Stimulated activated CD4-positive, alpha-beta T cell treated with anti-CD3 and anti-CD28 coated beads, TNF-alpha, amount 100 ng/mL, for 24 hours (primary cell): ENCODE measurements around the gene ALDH5A1.

Source experiments
- DNase-seq, 3 experiments: peaks; one replicate each; pipeline ENCODE4 v3.0.0-alpha.2; 2020; ENCODE audit warnings: low read depth in 3 of 3

The ALDH5A1 gene

DNA sequence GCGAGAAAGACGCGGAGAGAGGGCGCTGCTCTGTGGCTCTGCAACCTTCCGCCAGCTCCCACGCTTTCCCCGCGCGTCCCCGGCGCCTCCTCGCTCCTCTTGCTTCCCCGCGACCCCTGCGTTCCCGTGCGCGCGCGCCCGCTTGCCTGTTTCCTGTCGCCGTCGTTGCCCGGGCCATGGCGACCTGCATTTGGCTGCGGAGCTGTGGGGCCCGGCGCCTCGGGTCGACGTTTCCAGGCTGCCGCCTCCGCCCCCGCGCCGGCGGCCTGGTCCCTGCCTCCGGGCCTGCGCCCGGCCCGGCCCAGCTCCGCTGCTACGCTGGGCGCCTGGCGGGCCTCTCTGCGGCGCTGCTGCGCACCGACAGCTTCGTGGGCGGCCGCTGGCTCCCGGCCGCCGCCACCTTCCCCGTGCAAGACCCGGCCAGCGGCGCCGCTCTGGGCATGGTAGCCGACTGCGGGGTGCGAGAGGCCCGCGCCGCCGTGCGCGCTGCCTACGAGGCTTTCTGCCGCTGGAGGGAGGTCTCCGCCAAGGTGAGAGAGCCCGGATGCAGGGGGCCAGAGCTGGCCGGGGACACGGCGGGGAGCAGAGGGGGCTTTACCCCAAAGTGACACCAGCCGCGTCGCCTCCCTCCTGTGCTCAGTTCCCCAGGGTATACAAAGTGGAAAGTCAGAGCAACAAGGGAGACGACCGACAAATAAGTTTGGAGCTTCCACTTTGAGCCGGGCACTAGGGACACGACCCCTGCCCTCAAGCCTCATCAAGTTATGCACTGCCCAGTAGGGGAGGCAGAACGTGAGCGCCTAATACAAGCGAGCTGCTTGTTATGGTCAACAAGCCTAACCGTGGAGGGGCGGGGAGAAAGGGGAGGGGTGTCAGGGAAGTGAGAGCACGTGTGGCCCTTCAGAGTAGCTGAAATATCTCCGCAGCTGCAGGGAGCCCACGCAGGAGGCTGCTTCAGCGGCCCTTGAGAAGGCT is at the start of gene ALDH5A1:
ALDH5A1 (plus strand) TSS at position 149 of the 975 bp plus-strand sequence; CDS start at position 177, 28 bp downstream.
- peak; percentile 60 to 84 (median 61) for DNase-seq

DNA sequence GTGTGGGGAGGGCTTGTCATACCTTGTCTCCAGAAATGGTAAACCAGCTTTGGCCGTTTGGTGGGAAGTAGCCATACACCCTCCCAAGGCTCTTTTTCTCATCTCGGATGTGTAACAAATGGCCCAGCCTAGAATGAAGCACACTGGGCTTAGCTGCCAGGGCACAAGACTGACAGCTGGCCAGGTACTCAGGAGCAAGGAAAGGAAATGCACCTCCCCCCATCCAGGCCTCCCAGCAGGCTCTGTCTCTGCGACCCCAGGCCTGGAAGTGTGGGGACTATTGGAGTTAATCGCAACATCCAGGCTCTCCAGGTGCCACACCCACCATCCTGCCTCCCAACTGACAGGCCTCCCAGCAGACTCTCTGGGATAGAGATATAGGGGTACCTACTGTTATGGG is 49.1 kb upstream of the ALDH5A1 start:
- DNase-seq = no peak

DNA sequence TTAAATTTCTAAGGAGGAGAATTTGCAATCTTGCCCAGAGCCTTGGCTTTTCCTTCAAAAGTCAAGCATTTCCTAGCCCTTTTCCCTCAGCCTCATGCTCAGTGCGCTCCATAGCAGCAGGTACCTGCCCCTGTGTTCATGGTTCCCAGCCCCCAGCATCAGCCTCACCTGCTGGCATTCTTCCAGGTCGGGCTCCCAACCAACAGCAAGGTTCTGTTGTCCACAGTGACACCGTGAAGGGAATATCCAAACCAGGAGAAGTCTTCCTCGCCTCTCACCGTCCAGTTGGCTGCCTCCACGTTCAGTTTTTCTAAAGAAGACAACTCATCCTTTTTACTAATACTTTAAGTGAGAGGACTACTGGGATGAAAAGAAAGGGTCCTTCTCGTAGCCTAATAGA is 48.1 kb upstream of the ALDH5A1 start:
- no peak for DNase-seq

DNA sequence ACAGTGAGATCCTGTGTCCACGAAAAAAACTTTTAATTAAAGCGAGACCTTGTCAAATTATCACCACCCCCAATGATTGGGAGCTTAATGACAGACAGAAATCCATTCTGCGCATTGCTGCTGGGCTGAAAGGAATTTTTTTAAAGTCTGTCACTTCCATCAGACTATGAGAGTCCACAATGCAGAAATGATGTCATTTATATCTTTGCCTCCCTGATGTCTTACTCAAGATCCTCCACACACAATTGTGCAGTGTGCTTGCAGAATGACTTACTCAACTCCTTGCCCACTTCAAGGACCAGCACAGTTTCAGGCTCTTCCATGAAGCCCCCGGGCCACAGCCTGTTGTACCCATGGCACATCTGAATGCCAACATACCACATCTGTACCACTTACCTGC is 46.4 kb upstream of the ALDH5A1 start:
- DNase-seq = no peak

DNA sequence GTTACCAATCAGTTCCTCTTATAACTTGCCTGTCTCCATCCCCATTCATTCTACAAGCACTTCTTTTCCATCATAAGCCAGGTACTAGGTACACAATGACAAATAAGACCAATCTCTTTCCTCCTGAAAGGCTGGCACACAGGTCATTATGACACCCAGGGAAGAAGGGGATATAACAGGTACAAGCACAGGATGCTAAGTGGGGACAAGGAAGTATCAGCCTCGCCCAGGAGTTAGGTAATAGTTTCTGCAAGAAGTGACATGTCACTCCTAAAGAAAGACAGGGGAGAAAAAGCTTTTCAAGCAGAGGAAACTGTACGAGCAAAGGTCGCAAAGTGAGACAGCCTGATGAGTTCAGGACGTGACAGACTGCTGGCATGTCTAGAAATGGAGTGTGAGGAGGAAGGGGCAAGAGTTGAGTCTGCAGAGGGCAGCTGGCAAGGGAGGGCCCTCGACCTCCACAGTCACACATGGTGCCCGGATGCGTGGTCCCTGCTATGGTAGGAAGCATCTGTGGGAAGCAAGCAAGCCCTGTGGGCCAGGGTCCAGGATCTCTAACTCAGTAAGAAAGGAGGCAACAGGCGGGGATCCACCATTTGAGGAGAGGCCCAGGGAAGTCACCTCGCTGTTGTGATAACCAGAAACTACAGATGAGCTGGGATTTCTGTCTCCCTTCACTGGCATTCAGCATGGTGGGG is 45.8 kb upstream of the ALDH5A1 start:
- DNase-seq = no peak

DNA sequence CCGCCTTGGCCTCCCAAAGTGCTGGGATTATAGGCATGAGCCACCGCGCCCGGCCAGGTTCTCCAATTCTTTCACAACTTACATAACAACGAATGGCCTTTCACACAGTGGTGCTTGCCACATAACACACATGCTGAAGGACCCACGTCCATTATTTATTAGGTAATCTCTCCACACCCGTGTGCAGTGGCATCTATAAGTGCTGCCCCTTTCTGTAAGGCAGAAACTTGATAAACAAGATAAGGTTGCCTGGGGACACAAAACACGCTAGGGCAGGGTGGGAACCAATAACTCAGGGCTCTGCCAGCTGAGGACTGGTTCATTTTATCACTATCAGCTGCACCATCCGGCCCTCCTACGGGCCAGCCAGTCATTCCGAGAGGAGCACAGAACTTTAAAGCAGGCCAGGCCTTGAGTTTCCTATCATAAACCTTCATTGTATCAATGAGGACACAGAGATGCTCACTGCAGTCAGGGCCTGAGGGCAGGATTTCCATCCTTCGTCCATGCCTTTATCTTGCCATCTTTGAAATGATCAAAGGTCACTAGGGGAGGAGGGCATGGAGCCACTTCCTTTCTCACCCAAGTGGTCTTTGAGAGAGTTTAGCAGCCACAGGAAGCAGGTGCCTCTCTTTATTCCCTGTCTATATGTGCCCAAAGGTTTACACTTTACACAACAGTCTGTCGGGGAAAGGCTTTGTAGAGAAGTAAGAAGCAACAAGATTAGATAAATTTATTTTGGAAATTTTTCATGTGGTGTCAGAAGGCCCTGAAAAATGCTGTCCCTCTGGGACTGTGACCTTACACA is 43.0 kb upstream of the ALDH5A1 start:
- DNase-seq = no peak

DNA sequence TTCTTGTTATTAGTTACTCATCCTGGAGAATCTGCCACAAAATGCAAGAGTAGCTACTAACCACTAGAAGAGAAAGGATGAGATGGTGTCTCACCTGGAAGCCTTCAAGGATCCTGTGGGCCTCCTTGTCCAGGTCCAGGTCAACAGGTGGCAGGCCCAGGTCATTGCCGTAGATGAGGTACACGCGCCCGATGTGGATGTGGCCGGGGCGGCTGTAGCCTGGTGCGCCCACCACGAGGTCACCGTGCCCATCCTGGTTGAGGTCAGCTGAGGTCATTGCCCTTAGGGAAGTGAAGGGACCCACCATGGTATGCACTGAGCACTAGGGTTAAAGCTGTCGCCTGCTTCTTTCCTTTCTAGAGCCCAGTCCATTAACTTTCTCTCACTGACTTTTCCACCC is 40.8 kb upstream of the ALDH5A1 start:
- DNase-seq = no peak

DNA sequence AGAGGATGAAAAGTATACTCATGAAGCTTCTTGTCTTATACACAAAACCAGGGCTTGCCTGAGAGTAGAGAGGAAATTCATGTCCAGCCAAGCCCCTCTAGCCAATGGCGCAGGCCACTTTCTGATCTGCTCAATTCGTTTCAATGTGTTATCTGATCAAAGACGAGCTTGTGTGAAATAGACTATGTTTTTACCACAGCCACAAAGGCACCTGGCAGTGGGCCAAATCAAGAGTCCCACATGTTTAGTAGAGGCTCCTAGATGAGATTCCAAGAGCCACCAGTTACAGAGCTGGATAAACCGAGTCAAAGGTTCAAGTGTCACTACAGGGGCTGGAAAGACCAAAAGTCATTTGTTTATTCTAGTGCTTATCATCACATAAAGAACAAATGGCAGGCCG is 40.3 kb upstream of the ALDH5A1 start:
- no peak for DNase-seq

DNA sequence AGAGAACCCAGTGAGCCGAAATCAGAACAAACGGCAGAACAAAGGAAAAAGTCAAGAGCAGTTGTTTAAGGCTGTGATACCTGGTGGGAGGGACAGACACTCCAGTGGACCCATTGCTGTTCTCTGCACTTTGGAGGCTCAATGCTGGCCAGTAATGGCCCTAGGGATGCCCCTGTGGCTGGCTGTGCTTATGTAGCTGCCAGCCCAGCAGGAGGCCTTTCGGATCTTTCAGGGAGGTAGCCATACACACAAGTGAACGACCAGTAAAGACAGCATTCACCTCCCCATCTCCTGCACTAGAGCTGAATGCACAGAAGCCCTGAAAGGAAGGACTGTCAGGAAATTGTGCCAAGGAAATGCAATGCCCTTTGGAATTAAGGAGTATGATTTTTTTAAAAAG is 39.7 kb upstream of the ALDH5A1 start:
- no peak for DNase-seq

DNA sequence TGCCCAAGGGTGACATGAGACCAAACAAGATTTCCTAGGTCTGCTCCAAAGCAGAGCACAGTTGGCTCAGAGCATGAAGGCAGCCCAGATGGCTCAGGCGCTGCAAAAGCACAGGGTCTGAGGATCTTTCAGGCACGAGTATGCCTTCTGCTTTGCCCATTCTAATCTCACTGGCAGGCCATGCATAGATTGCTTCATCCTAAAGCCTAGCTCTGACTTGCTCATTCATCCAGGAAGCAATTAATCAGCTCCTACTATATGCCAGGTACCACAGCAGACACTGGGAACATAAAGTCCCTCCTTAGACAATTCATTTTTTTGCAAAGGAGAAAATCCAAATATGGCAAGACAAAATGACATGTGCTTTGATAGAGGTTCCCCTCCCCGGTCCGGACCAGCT is 36.6 kb upstream of the ALDH5A1 start:
- DNase-seq = no peak

DNA sequence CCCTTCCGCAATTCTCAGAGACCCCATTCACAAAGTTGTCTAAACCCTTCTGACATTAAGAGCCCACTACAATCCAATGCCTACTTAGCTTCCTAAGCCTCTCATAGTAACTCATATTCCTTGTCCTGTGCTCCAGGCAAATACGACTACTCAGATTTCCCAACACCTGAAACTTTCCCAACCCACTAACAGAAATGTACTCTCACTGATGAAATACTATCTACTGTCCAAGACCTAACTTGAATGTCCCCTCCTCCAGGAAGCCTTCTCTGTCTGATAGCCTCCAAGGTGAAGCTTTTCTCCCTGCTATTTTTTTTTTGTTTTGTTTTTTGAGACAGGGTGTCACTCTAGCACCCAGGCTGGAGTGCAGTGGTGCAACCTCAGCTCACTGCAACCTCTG is 35.8 kb upstream of the ALDH5A1 start:
- DNase-seq = no peak

DNA sequence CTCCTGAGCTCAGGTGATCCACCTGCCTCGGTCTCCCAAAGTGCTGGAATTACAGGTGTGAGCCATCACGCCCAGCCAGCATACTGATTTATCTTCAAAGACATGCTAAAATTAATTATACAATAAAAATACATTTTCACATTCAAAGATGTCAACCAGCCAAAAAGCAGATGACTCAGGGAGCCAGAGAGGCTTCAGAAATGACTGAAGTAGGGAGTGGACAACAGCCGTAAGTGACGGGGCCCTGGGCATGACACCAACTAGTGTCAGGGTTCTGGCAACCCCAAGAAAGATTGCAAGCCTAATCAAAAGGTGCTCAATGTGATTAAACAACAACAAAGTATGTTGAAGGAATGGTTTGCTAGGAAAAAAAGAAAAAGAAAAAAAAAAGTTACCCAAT is 33.8 kb upstream of the ALDH5A1 start:
- DNase-seq = no peak

DNA sequence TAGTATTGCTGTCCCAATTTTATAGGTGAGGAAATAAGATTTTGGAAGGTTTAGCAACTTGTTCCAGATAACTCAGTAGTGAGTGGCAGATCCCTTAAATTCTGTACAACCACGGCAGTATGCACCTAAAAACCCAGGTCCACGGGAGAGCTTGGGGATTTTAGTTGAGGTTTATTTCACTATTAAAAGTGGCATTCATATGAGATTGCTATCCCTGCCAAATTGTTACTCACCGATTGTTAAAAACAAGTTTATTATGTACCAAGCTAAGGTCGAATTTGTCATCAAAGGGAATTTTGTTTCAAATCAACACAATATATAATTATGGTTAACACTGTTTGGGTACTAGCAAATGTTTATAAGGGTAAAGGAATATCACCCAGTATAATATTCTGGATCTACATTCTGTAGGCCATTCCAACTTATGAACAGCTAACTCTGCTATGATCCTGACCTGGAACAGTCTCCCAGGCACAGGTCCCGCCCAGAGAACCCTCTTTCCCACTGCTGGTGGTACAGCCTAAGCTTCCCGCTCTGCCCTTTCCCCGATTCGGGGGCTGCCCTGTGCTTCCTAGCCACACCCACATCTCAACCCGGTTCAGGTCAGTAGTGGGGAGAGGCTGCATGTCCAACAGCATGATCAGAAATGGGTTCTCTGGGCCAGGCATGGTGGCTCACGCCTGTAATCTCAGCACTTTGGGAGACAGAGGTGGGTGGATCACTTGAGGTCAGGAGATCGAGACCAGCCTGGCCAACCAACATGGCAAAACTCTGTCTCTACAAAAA is 30.3 kb upstream of the ALDH5A1 start:
- DNase-seq = no peak

DNA sequence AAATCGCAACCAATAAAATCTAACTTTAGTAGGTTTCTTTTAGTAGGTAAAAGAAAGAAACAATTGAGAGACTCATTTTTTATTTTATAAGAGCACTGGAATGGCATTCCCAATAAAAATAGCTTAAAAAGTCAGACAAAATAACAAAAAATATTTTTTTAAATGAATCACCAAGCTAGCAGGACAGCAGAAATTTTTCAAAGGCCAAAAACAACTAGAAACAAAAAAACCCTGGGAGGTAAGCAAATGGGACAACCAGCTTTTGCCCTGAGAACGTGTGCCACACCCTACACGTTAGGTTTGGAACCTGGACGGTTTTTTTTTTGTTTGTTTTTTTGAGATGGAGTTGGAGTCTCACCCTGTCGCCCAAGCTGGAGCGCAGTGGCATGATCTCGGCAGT is 25.0 kb upstream of the ALDH5A1 start:
- DNase-seq = no peak

DNA sequence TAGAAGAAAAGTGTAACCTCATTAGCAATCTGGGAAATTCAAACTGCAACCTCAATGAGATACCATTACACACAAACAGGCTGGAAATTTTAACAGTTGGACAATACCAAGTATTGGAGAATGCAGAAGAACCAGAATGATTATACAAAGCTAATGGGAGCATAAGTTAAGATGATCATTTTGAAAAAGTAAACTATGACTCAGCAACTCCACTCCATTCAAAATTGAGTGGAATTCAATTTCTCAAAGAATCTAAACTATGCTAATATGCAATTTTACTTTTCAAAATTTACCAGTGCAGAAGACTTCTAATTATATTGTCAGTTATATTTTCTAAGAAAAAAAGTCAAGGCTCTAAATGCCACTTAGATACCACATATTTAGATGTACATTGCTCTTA is 22.6 kb upstream of the ALDH5A1 start:
- DNase-seq = no peak

DNA sequence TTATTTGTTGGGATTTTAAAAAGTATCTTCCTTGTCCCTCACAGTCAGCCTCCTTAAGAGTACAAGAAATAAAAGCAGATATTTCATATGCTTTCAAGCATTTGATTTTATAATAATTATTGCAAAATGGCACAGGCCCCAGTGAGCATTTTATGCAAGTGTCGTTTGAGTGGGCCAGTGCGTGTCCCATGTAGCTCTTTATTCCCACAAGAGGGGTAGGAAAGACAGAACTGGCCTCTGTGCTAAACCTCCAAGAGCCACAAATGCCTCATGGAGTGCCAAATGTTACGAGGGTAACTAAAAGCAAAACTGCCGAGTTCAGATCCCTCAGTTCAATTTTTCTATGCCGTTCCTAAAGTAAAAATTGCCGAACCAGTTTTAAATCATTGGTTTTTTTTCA is 18.1 kb upstream of the ALDH5A1 start:
- DNase-seq = no peak

DNA sequence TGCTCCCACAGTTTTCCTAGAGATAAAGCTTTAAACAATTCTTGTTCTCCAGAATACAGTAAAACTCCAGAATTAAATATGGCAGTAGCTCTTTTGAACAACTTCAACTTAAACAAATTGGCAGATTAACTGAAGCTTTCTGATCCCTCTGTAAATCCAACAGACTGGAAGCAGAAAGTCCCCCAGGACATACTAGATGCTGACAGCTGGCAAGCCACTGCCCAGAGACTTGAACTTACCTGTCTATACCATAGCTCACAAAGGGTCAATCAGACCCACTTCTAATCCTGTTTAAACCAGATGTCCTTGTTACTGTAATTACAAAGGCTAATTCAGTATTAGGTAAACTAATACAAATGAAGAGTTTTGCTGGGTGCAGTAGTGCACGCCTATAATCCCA is 17.7 kb upstream of the ALDH5A1 start:
- no peak for DNase-seq

DNA sequence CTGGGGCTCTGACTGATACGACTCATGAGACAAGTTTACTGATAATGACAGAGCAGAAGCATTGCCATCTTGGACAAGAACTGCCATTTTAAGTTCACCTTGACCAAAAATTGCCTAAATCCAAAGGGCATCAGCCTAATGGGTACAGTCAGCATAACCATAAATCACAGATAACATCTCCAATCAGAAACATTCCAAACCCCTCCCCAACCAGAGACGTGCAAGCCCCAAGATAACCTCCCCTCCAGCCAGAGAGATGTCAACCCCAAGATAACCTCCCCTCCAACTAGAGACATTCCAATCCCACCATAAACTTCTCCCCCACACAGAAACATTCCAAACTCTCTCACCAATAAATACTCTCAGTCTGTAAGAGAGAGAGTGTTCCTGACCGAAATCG is 15.9 kb upstream of the ALDH5A1 start:
- no peak for DNase-seq

DNA sequence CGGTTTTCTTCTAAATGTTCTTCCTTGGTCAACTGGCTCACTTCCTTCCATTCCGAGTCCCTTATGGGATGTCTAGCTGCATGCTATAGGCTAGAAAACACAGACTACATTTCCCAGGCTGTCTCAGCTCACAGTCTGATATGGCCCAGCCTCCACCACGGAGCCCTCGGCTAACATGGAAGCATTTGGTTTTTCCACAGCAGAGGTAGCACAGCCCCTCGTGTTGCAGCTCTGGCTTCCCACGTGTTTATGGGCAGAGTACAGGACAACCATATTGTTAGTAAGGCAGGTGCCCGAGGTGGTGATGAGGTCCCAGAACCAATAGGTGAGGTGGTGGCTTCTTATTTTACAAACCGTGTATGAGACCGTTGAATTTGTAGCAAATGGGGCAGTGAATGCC is 14.1 kb upstream of the ALDH5A1 start:
- DNase-seq = no peak

DNA sequence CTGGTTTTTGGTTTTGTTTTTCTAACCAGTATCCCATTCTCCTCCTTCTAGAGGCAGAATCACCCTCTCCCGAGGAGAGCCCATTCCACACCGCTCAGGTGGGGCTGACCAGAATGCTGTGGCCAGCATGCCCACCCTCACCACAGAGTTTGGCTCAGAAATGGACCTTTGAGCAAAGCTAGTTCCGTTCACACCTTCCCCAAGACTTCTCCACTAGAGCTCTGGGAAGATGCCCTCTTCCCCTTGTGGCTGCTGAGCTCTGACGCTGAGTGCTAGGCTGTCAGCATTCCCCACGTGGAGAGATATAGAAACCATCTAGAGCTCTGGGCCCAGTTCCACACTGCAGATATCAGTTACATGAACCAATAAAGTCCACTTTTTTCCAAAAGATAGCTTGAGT is 13.3 kb upstream of the ALDH5A1 start:
- no peak for DNase-seq

DNA sequence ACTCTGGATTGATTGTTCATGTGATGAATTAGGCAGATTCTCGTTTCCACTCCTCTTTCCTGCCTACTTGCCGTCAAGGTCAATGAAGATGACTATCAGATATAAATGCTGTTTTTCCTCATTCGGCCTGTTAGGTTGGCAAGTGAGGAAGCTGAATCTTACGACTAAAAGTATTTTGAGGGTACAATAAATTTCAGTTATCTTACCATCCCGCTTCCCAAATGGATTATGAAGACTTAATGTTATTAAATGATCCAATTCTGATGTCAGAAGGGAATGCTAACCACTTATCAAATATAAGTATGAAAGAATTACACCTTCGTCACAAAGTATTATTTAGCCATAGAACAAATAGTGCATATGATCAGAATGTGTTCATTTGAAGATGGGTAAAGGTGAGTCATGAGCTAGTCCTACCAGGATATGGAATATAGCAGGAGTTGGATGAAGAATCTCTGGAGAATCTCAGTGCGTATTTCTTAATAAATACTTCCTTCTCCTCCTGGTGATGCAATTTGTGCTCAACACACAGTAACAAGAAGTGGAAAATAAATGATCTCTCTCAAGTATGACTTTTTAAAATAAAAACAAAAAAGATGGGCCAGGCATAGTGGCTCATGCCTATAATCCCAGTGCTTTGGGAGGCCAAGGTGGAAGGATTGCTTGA is 10.0 kb upstream of the ALDH5A1 start:
- no peak for DNase-seq
